Endothelial cell of umbilical vein (primary cell): Measurements from ENCODE around the gene GABPB2.

Experiments used
- CTCF ChIP-seq, 2 donors: IDR thresholded peaks; 1 replicate in 1 of 2; 2 replicates in 1 of 2; pipeline ENCODE4 v1.5.1; 2011; ENCODE audit warnings: low read length in 2 of 2, mild to moderate bottlenecking in 2 of 2, moderate library complexity in 2 of 2, control low read depth in 1 of 2, inconsistent platforms in 1 of 2, low read depth in 1 of 2; ENCODE audit not compliant: insufficient read depth in 1 of 2; ENCODE audit errors: extremely low read depth in 1 of 2
- EZH2 ChIP-seq: IDR thresholded peaks from 2 replicates; pipeline ENCODE4 v1.6.1; 2012; ENCODE audit warnings: borderline replicate concordance, low read depth, mild to moderate bottlenecking, moderate library complexity, low read length, inconsistent platforms; ENCODE audit not compliant: severe bottlenecking
- FOS ChIP-seq: IDR thresholded peaks from 2 replicates; pipeline ENCODE4 v1.6.1; 2011; ENCODE audit warnings: mild to moderate bottlenecking, low read length, moderate library complexity, borderline replicate concordance; ENCODE audit not compliant: insufficient read depth
- JUN ChIP-seq: IDR thresholded peaks from 2 replicates; pipeline ENCODE4 v1.6.1; 2011; ENCODE audit warnings: borderline replicate concordance, low read depth; ENCODE audit not compliant: insufficient read length, insufficient read depth
- POLR2A ChIP-seq: IDR thresholded peaks from 2 replicates; pipeline ENCODE4 v1.6.1; 2012; ENCODE audit warnings: low read depth, mild to moderate bottlenecking, control low read depth, low read length
- POLR2AphosphoS5 ChIP-seq: IDR thresholded peaks from 2 replicates; pipeline ENCODE4 v1.6.1; 2012; ENCODE audit warnings: low read depth, mild to moderate bottlenecking, control low read depth, low read length, moderate library complexity; ENCODE audit not compliant: insufficient read depth

GRCh38 chr1:151085953-151086559 is 15.5 kb downstream of the GABPB2 start:
- TF ChIP-seq CTCF (IDR thresholded peaks at IDR 0.05; ENCODE audit: extremely low read depth in 1 of 2, insufficient read depth in 1 of 2, low read depth in 1 of 2, low read length in 2 of 2) (no peak), POLR2AphosphoS5 (no peak), EZH2 (no peak), POLR2A (no peak), JUN (no peak), FOS (no peak)
